Measurements from ENCODE around the gene GRHPR.
"Not testable (repeated sequence)": the region's sequence is repeated elsewhere in the genome, so short reads cannot be mapped to it uniquely, and the experiment has no call there.

Gene GRHPR

GRCh38 chr9:37477987-37478619 is 55.6 kb downstream of the GRHPR start:
- H3K4me3 ChIP-seq (ENCODE audit: low read length); H3K4me1 ChIP-seq (ENCODE audit: control insufficient read depth, insufficient read depth, low read length); H3K27me3 ChIP-seq (ENCODE audit: control insufficient read depth, insufficient read depth, low read length); H3K36me3 ChIP-seq (ENCODE audit: control insufficient read depth, insufficient read depth, low read length); H3K27ac ChIP-seq (ENCODE audit: low read length); DNase-seq (ENCODE audit: low read depth, low spot score); H3K9me3 ChIP-seq (ENCODE audit: control insufficient read depth, insufficient read depth, low read length): not testable (repeated sequence)
- WGBS (ENCODE audit: insufficient coverage, insufficient read length) = no CpG with 5 or more reads among the region's 5 CpGs

- Histone ChIP-seq H3K4me1 (ENCODE audit: control insufficient read depth, insufficient read depth, low read length) (peaks cover 2% of the 10 kb centered on the region; the same call in 1 of the 2 replicates), H3K36me3 (ENCODE audit: control insufficient read depth, insufficient read depth, low read length) (no peaks in the 10 kb centered on the region), H3K4me3 (ENCODE audit: low read length) (no peak overlapping the region), H3K27ac (ENCODE audit: low read length) (no peak overlapping the region), H3K27me3 (ENCODE audit: control insufficient read depth, insufficient read depth, low read length) (no peaks in the 10 kb centered on the region), H3K9me3 (ENCODE audit: control insufficient read depth, insufficient read depth, low read length) (no peaks in the 10 kb centered on the region)
- WGBS (ENCODE audit: insufficient coverage, insufficient read length) = no CpG with 5 or more reads among the region's 3 CpGs
- DNase-seq (ENCODE audit: low read depth, low spot score) = no peak
Observed at GRCh38 chr9:37480759-37481158, 58.3 kb downstream of the GRHPR start.

GRCh38 chr9:37485389-37486255 is 63.1 kb downstream of the GRHPR start, which contains the start of gene POLR1E:
POLR1E (plus strand) TSS chr9:37485948; CDS start chr9:37486048, 100 bp downstream.
- Histone ChIP-seq H3K36me3 (ENCODE audit: control insufficient read depth, insufficient read depth, low read length) (no peaks in the 10 kb centered on the region; the same call in 1 of the 2 replicates), H3K4me3 (ENCODE audit: low read length) (peak within 1 kb of the TSS; percentile 59), H3K27me3 (ENCODE audit: control insufficient read depth, insufficient read depth, low read length) (no peaks in the 10 kb centered on the region), H3K9me3 (ENCODE audit: control insufficient read depth, insufficient read depth, low read length) (no peaks in the 10 kb centered on the region), H3K4me1 (ENCODE audit: control insufficient read depth, insufficient read depth, low read length) (peaks cover 5% of the 10 kb centered on the region; the same call in 1 of the 2 replicates), H3K27ac (ENCODE audit: low read length) (no peak within 1 kb of the TSS)
- DNase-seq (ENCODE audit: low read depth, low spot score) = peak; percentile 88
- WGBS (ENCODE audit: insufficient coverage, insufficient read length) = no CpG with 5 or more reads among the region's 56 CpGs

- no peaks in the 10 kb centered on the region; the same call in 1 of the 2 replicates for H3K36me3 ChIP-seq (ENCODE audit: control insufficient read depth, insufficient read depth, low read length)
- H3K9me3 ChIP-seq (ENCODE audit: control insufficient read depth, insufficient read depth, low read length) = no peaks in the 10 kb centered on the region
- WGBS (ENCODE audit: insufficient coverage, insufficient read length) = no CpG with 5 or more reads among the region's 7 CpGs
- no peak overlapping the region for H3K27ac ChIP-seq (ENCODE audit: low read length)
- peaks cover 5% of the 10 kb centered on the region; the same call in 1 of the 2 replicates for H3K4me1 ChIP-seq (ENCODE audit: control insufficient read depth, insufficient read depth, low read length)
- DNase-seq (ENCODE audit: low read depth, low spot score) = no peak
- H3K4me3 ChIP-seq (ENCODE audit: low read length) = peak overlapping the region; percentile 59
- no peaks in the 10 kb centered on the region for H3K27me3 ChIP-seq (ENCODE audit: control insufficient read depth, insufficient read depth, low read length)
Observed at GRCh38 chr9:37486256-37486615, 63.7 kb downstream of the GRHPR start.
